Keratinocyte (primary cell): Measurements from ENCODE around the gene UBA3. TPM values are rescaled to one million over a fixed set of nuclear protein-coding genes. Genes with fewer than 3 reads are reported as not detected.

Experiments used
- DNase-seq: peaks from one replicate; pipeline ENCODE4 v3.0.0-alpha.2; 2011; ENCODE audit warnings: low read depth, missing footprints, low spot score
- FAIRE-seq: peaks from 2 replicates; lab custom pipeline; 2011; peaks lifted over from hg19 to GRCh38; lab: Jason Lieb, UNC
- H2AFZ ChIP-seq: 2 replicates; pipeline ENCODE4 v1.6.0; 2012; ENCODE audit warnings: low read length, control low read depth, inconsistent platforms; ENCODE audit not compliant: control insufficient read depth
- H3K27ac ChIP-seq: 2 replicates; pipeline ENCODE4 v1.5.1; 2011; ENCODE audit warnings: low read length; ENCODE audit not compliant: control insufficient read depth, insufficient read depth
- H3K27me3 ChIP-seq: 3 replicates; pipeline ENCODE4 v1.6.0; 2011; ENCODE audit warnings: low read length; ENCODE audit not compliant: control insufficient read depth, insufficient read depth; ENCODE audit errors: extremely low read depth
- H3K36me3 ChIP-seq, 2 experiments: 2 replicates in 1 of 2; 3 replicates in 1 of 2; pipeline ENCODE4 v1.5.1; 2011; ENCODE audit warnings: low read length in 2 of 2, mild to moderate bottlenecking in 1 of 2; ENCODE audit not compliant: control insufficient read depth in 2 of 2, insufficient read depth in 2 of 2; ENCODE audit errors: extremely low read depth in 1 of 2
- H3K4me1 ChIP-seq: 3 replicates; pipeline ENCODE4 v1.5.1; 2011; ENCODE audit warnings: low read length; ENCODE audit not compliant: control insufficient read depth, insufficient read depth; ENCODE audit errors: extremely low read depth
- H3K4me2 ChIP-seq: 3 replicates; pipeline ENCODE4 v1.6.0; 2011; ENCODE audit warnings: low read depth, low read length; ENCODE audit not compliant: control insufficient read depth, insufficient read depth; ENCODE audit errors: extremely low read depth
- H3K4me3 ChIP-seq, 3 experiments: fragments of 200-600 bp in 1 of 3; sonication (generic) in 1 of 3; 2 replicates in 2 of 3; 3 replicates in 1 of 3; pipeline ENCODE4 v1.5.1; 2011 to 2016; ENCODE audit warnings: low read length in 3 of 3, mild to moderate bottlenecking in 3 of 3, control low read depth in 2 of 3, inconsistent platforms in 1 of 3, low read depth in 1 of 3, mixed read lengths in 1 of 3, mixed run types in 1 of 3, moderate library complexity in 1 of 3; ENCODE audit not compliant: control insufficient read depth in 2 of 3, insufficient read depth in 2 of 3; ENCODE audit errors: extremely low read depth in 1 of 3
- H3K79me2 ChIP-seq: 2 replicates; pipeline ENCODE4 v1.6.0; 2012; ENCODE audit warnings: low read length; ENCODE audit not compliant: control insufficient read depth, insufficient read depth
- H3K9ac ChIP-seq: 3 replicates; pipeline ENCODE4 v1.6.0; 2011; ENCODE audit warnings: low read length; ENCODE audit not compliant: control insufficient read depth, insufficient read depth; ENCODE audit errors: extremely low read depth
- H3K9me1 ChIP-seq: 3 replicates; pipeline ENCODE4 v1.6.0; 2011; ENCODE audit warnings: low read length; ENCODE audit not compliant: control insufficient read depth, insufficient read depth; ENCODE audit errors: extremely low read depth
- H3K9me3 ChIP-seq: 2 replicates; pipeline ENCODE4 v1.5.1; 2012; ENCODE audit warnings: low read depth, low read length; ENCODE audit not compliant: control insufficient read depth
- H4K20me1 ChIP-seq: 3 replicates; pipeline ENCODE4 v1.6.0; 2011; ENCODE audit warnings: low read length; ENCODE audit not compliant: control insufficient read depth, insufficient read depth; ENCODE audit errors: extremely low read depth
- EZH2 ChIP-seq: IDR thresholded peaks from one replicate; pipeline ENCODE4 v1.6.1; 2012; ENCODE audit warnings: inconsistent platforms, mild to moderate bottlenecking, low read length, moderate library complexity
- dilution Hi-C: fragments of 300-500 bp; cut with MboI; formaldehyde crosslinking; loops from one replicate; pipeline ENCODE4 v1.7.0; 2020; ENCODE audit warnings: low sequenced_read_pairs; ENCODE audit not compliant: extremely low pct_ligation_motif_present
- polyA plus RNA-seq, 5 experiments: library from polyadenylated mRNA; depleted of rRNA in 3 of 5; stranded (reverse) in 3 of 5; stranded (forward) in 1 of 5; unstranded in 1 of 5; fragments of >200 nt; gene quantifications; 1 replicate in 1 of 5; 2 replicates in 3 of 5; 3 replicates in 1 of 5; pipeline versions ENCODE4 v1.2.1 to v1.2.3, GENCODE V29; 2011 to 2012; ENCODE audit warnings: missing spikeins in 2 of 5, low read depth in 1 of 5, low replicate concordance in 1 of 5
- TF ChIP-seq, protein P1 (sequence below), 3 experiments: IDR thresholded peaks in 1 of 3; conservative IDR thresholded peaks in 1 of 3; optimal IDR thresholded peaks in 1 of 3; 2 replicates in 2 of 3; 3 replicates in 1 of 3; pipeline versions ENCODE3 to v1.5.1; 2011; ENCODE audit warnings: low read length in 3 of 3, mild to moderate bottlenecking in 3 of 3, moderate library complexity in 2 of 3, control low read depth in 1 of 3, inconsistent platforms in 1 of 3; ENCODE audit not compliant: insufficient read depth in 2 of 3; ENCODE audit errors: extremely low read depth in 1 of 3

The UBA3 gene
- polyA plus RNA-seq, 1 donor (not counting 4 experiments of a cell fraction or from before 2014, with no cell fraction given), result 125 TPM

DNA sequence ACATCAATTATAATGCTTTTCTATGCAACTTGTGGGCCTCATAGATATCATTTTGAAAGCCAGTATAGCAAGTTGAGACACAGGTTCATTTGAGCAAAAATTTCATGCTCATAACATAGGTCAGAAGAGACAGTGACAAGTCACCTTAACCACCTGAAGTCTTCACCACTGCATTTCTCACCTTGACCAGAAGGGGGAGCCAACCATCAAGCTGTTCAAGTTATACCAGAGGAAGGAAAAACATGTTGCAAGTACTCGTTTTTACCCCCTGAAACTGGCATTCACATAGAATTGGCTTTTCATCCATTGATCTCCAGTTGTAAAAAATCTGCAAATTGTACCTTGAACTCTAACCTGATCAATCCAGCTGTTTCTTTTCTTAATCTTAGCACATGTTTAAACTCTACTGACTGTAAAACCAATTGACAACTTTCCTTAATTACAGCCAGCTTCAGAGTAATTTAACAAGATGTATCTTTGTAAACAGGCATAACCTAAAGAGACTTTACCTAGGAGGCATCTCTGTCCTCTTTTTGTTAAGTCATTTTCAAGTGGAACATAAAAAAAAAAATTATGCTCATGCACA, 40.8 kb upstream of the UBA3 start:
- peak; percentile 95 for FAIRE-seq

DNA sequence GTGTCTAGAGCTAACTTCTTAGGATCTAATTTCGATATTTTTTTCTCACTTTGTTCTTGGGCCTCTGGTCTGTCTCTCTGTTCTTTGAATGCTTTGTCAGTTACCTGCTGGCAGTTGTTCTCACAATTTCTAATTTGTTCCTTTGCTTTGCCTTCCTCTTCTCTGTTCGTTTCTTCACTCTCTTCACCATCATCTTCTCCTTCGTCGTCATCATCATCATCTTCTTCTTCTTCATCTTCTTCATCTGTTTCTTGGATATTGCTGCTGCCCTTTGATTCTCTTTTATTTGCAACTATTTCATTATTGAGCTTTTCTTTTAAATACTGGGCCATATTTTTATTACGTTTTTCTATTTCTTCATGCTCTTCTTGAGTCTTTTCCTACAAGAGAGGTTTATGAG, 39.5 kb upstream of the UBA3 start:
- no peaks in the 10 kb centered on the region for H4K20me1 ChIP-seq
- no peaks in the 10 kb centered on the region for H3K9me1 ChIP-seq
- H3K4me3 ChIP-seq, result no peak overlapping the region
- no peak for TF ChIP-seq EZH2
- TF ChIP-seq, protein P1, sequence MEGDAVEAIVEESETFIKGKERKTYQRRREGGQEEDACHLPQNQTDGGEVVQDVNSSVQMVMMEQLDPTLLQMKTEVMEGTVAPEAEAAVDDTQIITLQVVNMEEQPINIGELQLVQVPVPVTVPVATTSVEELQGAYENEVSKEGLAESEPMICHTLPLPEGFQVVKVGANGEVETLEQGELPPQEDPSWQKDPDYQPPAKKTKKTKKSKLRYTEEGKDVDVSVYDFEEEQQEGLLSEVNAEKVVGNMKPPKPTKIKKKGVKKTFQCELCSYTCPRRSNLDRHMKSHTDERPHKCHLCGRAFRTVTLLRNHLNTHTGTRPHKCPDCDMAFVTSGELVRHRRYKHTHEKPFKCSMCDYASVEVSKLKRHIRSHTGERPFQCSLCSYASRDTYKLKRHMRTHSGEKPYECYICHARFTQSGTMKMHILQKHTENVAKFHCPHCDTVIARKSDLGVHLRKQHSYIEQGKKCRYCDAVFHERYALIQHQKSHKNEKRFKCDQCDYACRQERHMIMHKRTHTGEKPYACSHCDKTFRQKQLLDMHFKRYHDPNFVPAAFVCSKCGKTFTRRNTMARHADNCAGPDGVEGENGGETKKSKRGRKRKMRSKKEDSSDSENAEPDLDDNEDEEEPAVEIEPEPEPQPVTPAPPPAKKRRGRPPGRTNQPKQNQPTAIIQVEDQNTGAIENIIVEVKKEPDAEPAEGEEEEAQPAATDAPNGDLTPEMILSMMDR (optimal IDR thresholded peaks at IDR 0.05 in 1 of 3, IDR thresholded peaks at IDR 0.05 in 1 of 3, conservative IDR thresholded peaks at IDR 0.05 in 1 of 3; ENCODE audit: extremely low read depth in 1 of 3, insufficient read depth in 2 of 3, low read length in 3 of 3), result no peak
- no peaks in the 10 kb centered on the region for H3K27me3 ChIP-seq
- H3K9ac ChIP-seq, result no peak overlapping the region
- no peaks in the 10 kb centered on the region for H3K9me3 ChIP-seq
- H3K27ac ChIP-seq, result no peak overlapping the region
- dilution Hi-C loops, result no loop called here
- FAIRE-seq, result no peak
- H3K4me2 ChIP-seq, result no peak overlapping the region
- peaks cover 19% of the 10 kb centered on the region for H3K4me1 ChIP-seq
- no peaks in the 10 kb centered on the region for H3K36me3 ChIP-seq
- no peaks in the 10 kb centered on the region for H3K79me2 ChIP-seq
- no peak for DNase-seq
- H2AFZ ChIP-seq, result no peak overlapping the region

More for the DNA sequence above, 40.8 kb upstream of the UBA3 start:
- no peaks in the 10 kb centered on the region for H4K20me1 ChIP-seq
- H3K4me1 ChIP-seq, result peaks cover 13% of the 10 kb centered on the region
- dilution Hi-C loops, result no loop called here
- TF ChIP-seq, protein P1 (optimal IDR thresholded peaks at IDR 0.05 in 1 of 3, IDR thresholded peaks at IDR 0.05 in 1 of 3, conservative IDR thresholded peaks at IDR 0.05 in 1 of 3; ENCODE audit: extremely low read depth in 1 of 3, insufficient read depth in 2 of 3, low read length in 3 of 3), result peak; percentile 88 to 95 (median 92)
- no peak for TF ChIP-seq EZH2
- no peak overlapping the region for H3K27ac ChIP-seq
- H3K9ac ChIP-seq, result no peak overlapping the region
- no peaks in the 10 kb centered on the region for H3K9me1 ChIP-seq
- H3K36me3 ChIP-seq, result no peaks in the 10 kb centered on the region
- H3K4me2 ChIP-seq, result no peak overlapping the region
- H3K79me2 ChIP-seq, result no peaks in the 10 kb centered on the region
- DNase-seq, result peak; percentile 65
- no peaks in the 10 kb centered on the region for H3K27me3 ChIP-seq
- no peak overlapping the region for H3K4me3 ChIP-seq
- peak overlapping the region; percentile 62 for H2AFZ ChIP-seq
- H3K9me3 ChIP-seq, result no peaks in the 10 kb centered on the region
